ENCODE measurements around the gene ZBED4.

The ZBED4 gene

DNA sequence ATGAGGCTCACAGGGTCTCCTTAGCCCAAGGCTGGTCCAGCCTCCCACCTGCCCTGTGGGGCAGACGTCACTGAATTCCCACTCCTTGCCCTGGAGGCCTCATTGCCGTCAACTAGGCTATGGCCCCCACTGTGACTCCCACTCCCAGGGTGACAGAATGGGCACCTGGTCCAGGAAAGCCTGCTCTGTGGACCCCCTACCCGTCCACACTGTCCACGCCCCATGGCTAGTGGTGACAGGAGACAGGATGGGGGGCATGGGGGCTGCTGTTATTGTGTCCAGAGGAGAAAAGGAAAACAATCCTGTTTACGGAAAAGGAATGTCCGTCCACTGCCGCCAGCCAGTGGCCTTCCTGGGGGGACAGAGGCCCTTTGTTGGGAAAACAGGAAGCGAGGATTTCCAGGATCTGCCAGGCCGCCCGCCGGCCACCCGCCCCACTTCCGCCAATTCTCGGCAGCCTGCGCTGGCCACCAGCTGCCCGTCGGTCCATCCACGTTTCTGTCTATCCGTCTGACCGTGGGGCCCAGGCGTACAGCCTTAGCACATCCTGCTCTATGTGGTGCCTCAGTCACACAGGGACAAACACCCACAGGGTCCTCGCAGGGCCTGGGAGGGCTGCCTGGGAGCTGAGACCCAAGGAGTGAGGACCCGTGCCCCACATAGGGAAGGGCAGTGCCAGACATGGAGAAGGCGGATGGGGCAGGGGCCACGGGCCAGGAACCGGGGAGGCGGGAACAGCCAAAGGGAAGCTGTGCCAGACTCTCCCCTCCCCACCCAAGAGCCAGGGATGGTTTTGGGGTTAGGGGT, 84.3 kb downstream of the ZBED4 start:
- DNase-seq = no peak

DNA sequence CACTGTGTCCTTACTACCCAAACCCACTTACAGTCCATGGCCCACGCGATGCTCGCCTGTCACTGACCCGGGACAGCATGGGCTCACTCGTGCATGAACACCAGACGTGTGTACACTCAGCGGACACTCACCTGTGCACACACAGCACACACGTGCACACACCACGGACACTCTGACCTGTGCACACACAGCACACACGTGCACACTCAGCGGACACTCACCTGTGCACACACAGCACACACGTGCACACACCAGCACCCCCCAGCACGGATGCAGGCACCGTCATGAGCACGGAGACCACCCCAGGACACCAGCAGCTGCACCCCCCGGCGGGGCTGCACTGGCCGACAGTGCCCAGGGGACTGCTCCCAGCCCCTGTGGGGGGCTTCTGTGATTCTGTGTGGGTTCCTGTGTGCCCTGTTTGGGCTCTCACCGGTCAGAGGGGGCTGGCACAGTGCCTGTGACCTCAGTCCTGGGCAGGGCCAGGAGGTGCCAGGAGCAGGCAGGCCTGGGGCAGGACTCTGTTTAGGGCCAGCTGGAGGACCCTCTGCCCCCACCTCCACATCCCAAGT, 85.0 kb downstream of the ZBED4 start:
- DNase-seq = no peak
